Suprapubic skin (tissue), 4 donors: Measurements from ENCODE around the gene RTP3. TPM values are rescaled to one million over a fixed set of nuclear protein-coding genes. Genes with fewer than 3 reads are reported as not detected.
"Not testable (repeated sequence)": the region's sequence is repeated elsewhere in the genome, so short reads cannot be mapped to it uniquely, and the experiment has no call there.

ENCODE experiments used
- DNase-seq, 2 donors: peaks; one replicate each; pipeline ENCODE4 v3.0.0-alpha.2; 2019; ENCODE audit warnings: low spot score in 2 of 2
- H3K27ac ChIP-seq: fragments of 200-600 bp; sonication (generic); one replicate; pipeline ENCODE4 v1.5.1; 2019
- H3K27me3 ChIP-seq: fragments of 200-600 bp; sonication (generic); one replicate; pipeline ENCODE4 v1.5.1; 2019
- H3K36me3 ChIP-seq: fragments of 200-600 bp; sonication (generic); one replicate; pipeline ENCODE4 v1.5.1; 2019
- H3K4me1 ChIP-seq: fragments of 200-600 bp; sonication (generic); one replicate; pipeline ENCODE4 v1.5.1; 2019
- H3K4me3 ChIP-seq: fragments of 200-600 bp; sonication (generic); one replicate; pipeline ENCODE4 v1.5.1; 2019; ENCODE audit warnings: mild to moderate bottlenecking
- H3K9me3 ChIP-seq: fragments of 200-600 bp; sonication (generic); one replicate; pipeline ENCODE4 v1.5.1; 2019
- EP300 ChIP-seq: sonication (generic); formaldehyde crosslinking; IDR thresholded peaks from one replicate; pipeline ENCODE4 v1.6.1; 2017; ENCODE audit warnings: antibody characterized with exemption
- POLR2A ChIP-seq, 2 donors: fragments of 450-650 bp; IDR thresholded peaks; one replicate each; pipeline ENCODE4 v1.6.1; 2017; ENCODE audit warnings: antibody characterized with exemption in 2 of 2, mild to moderate bottlenecking in 2 of 2, moderate library complexity in 2 of 2
- POLR2AphosphoS5 ChIP-seq, 3 donors: sonication (generic); formaldehyde crosslinking; IDR thresholded peaks; one replicate each; pipeline ENCODE4 v1.6.1; 2017; ENCODE audit warnings: antibody characterized with exemption in 3 of 3
- WGBS: methylation state at CpG from one replicate; pipeline ENCODE4 v1.1.5; 2018; 5-methylcytosine and 5-hydroxymethylcytosine counted together
- total RNA-seq, 4 donors: library from RNA; depleted of rRNA; stranded (reverse); fragments of >200 nt; gene quantifications; one replicate each; pipeline ENCODE4 v1.1.0, GENCODE V29; 2016
- TF ChIP-seq, protein P1 (sequence below), 2 donors: fragments of 200-600 bp in 1 of 2; fragments of 450-650 bp in 1 of 2; sonication (generic) in 1 of 2; IDR thresholded peaks; one replicate each; pipeline ENCODE4 v1.5.1; 2016 to 2019; ENCODE audit warnings: antibody characterized with exemption in 2 of 2, mild to moderate bottlenecking in 1 of 2, moderate library complexity in 1 of 2

RTP3 gene
- total RNA-seq, 4 donors from 2014 or later, result not detected

DNA sequence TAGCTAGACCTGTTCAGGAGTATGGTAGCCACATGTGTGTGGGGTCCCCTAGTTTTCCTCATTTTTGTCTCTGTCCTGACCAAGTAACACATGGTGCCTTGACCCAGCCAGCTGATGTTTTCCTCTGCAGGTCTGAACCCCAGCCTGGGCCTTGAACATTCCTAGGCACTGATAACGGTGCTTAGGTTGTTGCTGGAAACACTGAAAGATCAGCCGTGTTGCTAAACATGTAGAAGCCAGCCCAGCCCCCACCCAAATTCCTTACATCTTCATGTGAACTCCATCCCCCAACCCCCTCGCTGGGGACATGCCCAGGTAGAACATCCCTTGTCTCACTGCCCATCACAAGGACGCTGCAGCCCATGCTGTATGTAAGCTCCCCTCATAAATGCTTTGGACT, 18.7 kb downstream of the RTP3 start:
- Histone ChIP-seq H3K4me1 (no peaks in the 10 kb centered on the region), H3K27ac (no peak overlapping the region), H3K4me3 (no peak overlapping the region), H3K9me3 (no peaks in the 10 kb centered on the region), H3K36me3 (no peaks in the 10 kb centered on the region), H3K27me3 (no peaks in the 10 kb centered on the region)
- DNase-seq, result no peak
- no peak for TF ChIP-seq POLR2AphosphoS5 (IDR thresholded peaks at IDR 0.05)
- no peak for TF ChIP-seq EP300
- TF ChIP-seq, protein P1, sequence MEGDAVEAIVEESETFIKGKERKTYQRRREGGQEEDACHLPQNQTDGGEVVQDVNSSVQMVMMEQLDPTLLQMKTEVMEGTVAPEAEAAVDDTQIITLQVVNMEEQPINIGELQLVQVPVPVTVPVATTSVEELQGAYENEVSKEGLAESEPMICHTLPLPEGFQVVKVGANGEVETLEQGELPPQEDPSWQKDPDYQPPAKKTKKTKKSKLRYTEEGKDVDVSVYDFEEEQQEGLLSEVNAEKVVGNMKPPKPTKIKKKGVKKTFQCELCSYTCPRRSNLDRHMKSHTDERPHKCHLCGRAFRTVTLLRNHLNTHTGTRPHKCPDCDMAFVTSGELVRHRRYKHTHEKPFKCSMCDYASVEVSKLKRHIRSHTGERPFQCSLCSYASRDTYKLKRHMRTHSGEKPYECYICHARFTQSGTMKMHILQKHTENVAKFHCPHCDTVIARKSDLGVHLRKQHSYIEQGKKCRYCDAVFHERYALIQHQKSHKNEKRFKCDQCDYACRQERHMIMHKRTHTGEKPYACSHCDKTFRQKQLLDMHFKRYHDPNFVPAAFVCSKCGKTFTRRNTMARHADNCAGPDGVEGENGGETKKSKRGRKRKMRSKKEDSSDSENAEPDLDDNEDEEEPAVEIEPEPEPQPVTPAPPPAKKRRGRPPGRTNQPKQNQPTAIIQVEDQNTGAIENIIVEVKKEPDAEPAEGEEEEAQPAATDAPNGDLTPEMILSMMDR (IDR thresholded peaks at IDR 0.05), result no peak
- WGBS, result 88% methylated on average over 4 of the region's 4 CpGs

DNA sequence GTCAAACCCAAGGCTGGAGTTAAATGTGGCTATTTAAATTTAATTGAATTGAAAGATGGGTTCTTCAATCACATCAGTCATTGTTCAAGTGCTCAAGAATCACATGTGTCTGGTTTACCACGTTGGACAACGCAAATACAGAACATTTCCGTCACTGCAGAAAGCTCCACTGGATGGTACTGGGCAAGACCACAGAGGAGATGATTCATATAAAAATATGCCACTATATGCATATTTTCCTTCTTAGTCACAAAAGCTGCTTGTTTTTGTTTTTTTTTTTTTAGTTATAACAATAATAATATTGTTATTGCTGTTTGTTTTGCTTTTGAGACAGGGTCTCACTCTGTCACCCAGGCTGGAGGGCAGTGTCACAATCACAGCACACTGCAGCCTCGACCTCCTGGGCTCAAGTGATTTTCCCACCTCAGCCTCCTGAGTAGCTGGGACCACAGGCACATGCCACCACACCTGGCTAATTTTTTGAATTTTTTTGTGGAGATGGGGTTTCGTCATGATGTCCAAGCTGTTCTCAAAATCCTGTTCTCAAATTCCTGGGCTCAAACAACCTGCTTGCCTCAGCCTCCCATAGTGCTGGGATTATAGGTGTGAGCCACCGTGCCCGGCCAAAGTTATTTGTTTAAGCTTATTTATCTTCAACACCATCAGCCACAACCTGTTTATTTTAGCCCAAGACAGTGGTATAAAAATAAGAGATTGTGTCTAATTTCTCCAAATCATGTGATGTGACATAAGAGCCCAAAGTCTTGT, 19.4 kb downstream of the RTP3 start:
- H3K27me3 ChIP-seq, result no peaks in the 10 kb centered on the region
- TF ChIP-seq EP300 (no peak), POLR2AphosphoS5 (IDR thresholded peaks at IDR 0.05) (no peak), POLR2A (IDR thresholded peaks at IDR 0.05) (no peak)
- TF ChIP-seq, protein P1 (IDR thresholded peaks at IDR 0.05), result no peak
- no peak for DNase-seq
- no peaks in the 10 kb centered on the region for H3K36me3 ChIP-seq
- no peaks in the 10 kb centered on the region for H3K4me1 ChIP-seq
- H3K27ac ChIP-seq, result no peak overlapping the region
- no peaks in the 10 kb centered on the region for H3K9me3 ChIP-seq
- WGBS, result 79% methylated on average over 7 of the region's 7 CpGs
- H3K4me3 ChIP-seq, result no peak overlapping the region

DNA sequence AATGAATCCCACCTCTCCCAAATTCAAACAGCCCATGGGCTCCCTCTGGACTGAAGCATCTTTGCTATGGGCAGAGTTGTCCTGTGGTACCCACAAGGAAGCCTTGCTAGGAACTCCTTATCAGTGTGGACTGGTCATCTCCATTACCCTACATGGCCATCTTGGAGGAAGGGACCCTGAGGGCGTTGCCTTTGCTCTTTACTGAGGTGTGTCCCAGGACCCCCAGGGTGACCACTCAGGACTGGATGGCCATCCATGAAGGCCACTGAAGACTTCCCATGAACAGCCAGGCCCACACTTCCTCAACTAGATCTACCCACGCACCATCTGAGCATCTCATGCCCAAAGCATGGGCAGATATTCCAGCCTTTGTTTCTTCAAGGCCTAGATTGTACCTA, 20.0 kb downstream of the RTP3 start:
- Histone ChIP-seq H3K27me3 (no peaks in the 10 kb centered on the region), H3K4me1 (no peaks in the 10 kb centered on the region), H3K36me3 (no peaks in the 10 kb centered on the region), H3K9me3 (no peaks in the 10 kb centered on the region), H3K27ac (no peak overlapping the region), H3K4me3 (no peak overlapping the region)
- WGBS, result 100% methylated on average over 1 of the region's 2 CpGs
- DNase-seq, result no peak
- TF ChIP-seq EP300, result no peak

- Histone ChIP-seq H3K4me1 (no peaks in the 10 kb centered on the region), H3K36me3 (no peaks in the 10 kb centered on the region), H3K4me3 (no peak overlapping the region), H3K27me3 (no peaks in the 10 kb centered on the region), H3K9me3 (no peaks in the 10 kb centered on the region), H3K27ac (no peak overlapping the region)
- no peak for DNase-seq
- TF ChIP-seq EP300 (no peak), POLR2A (IDR thresholded peaks at IDR 0.05) (no peak), POLR2AphosphoS5 (IDR thresholded peaks at IDR 0.05) (no peak)
- TF ChIP-seq, protein P1 (IDR thresholded peaks at IDR 0.05), result no peak
- WGBS, result 91% methylated on average over 2 of the region's 2 CpGs
Observed at GRCh38 chr3:46519952-46520351, 22.2 kb downstream of the RTP3 start.

- Histone ChIP-seq H3K27me3 (no peaks in the 10 kb centered on the region), H3K36me3 (no peaks in the 10 kb centered on the region), H3K4me3 (no peak overlapping the region), H3K4me1 (no peaks in the 10 kb centered on the region), H3K9me3 (no peaks in the 10 kb centered on the region), H3K27ac (no peak overlapping the region)
- DNase-seq, result no peak
- 76% methylated on average over 3 of the region's 3 CpGs for WGBS
- TF ChIP-seq, protein P1 (IDR thresholded peaks at IDR 0.05), result no peak
- TF ChIP-seq EP300 (no peak), POLR2A (IDR thresholded peaks at IDR 0.05) (no peak), POLR2AphosphoS5 (IDR thresholded peaks at IDR 0.05) (no peak)
Observed at GRCh38 chr3:46520531-46520930, 22.8 kb downstream of the RTP3 start.

DNA sequence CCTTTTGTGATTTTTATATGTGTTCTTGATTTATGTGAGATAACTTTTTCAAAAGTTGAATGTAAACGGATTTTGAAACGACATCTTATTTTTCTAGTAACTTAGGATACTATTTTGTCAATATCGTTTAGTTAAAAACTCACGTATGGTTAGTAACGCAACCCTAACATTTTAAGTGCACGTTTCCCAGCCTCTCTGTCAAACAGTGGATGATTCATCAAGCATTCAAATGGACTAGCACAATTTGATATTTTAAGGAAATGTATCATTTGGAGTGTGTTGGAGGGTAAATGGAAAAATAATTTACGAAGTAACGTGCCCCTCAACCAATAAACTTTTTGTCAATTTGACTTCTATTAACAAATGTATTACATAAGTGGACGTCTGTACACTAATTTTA, 23.3 kb downstream of the RTP3 start:
- DNase-seq, result no peak
- Histone ChIP-seq H3K4me1 (no peaks in the 10 kb centered on the region), H3K4me3 (no peak overlapping the region), H3K27ac (no peak overlapping the region), H3K9me3 (no peaks in the 10 kb centered on the region), H3K36me3 (no peaks in the 10 kb centered on the region), H3K27me3 (no peaks in the 10 kb centered on the region)
- TF ChIP-seq, protein P1 (IDR thresholded peaks at IDR 0.05), result no peak
- TF ChIP-seq POLR2A (IDR thresholded peaks at IDR 0.05), result no peak
- no peak for TF ChIP-seq POLR2AphosphoS5 (IDR thresholded peaks at IDR 0.05)
- TF ChIP-seq EP300, result no peak
- 84% methylated on average over 9 of the region's 9 CpGs for WGBS

- DNase-seq, H3K27ac ChIP-seq, H3K4me1 ChIP-seq, H3K4me3 ChIP-seq, H3K36me3 ChIP-seq, H3K9me3 ChIP-seq, H3K27me3 ChIP-seq: not testable (repeated sequence)
- 83% methylated on average over 4 of the region's 4 CpGs for WGBS
Observed at GRCh38 chr3:46522201-46522600, 24.4 kb downstream of the RTP3 start.
